Measurements from ENCODE around the gene VAV2. TPM values are rescaled to one million over a fixed set of nuclear protein-coding genes. Genes with fewer than 3 reads are reported as not detected.

The VAV2 gene
- total RNA-seq, 1 experiment from 2014 or later = 28.0 TPM

DNA sequence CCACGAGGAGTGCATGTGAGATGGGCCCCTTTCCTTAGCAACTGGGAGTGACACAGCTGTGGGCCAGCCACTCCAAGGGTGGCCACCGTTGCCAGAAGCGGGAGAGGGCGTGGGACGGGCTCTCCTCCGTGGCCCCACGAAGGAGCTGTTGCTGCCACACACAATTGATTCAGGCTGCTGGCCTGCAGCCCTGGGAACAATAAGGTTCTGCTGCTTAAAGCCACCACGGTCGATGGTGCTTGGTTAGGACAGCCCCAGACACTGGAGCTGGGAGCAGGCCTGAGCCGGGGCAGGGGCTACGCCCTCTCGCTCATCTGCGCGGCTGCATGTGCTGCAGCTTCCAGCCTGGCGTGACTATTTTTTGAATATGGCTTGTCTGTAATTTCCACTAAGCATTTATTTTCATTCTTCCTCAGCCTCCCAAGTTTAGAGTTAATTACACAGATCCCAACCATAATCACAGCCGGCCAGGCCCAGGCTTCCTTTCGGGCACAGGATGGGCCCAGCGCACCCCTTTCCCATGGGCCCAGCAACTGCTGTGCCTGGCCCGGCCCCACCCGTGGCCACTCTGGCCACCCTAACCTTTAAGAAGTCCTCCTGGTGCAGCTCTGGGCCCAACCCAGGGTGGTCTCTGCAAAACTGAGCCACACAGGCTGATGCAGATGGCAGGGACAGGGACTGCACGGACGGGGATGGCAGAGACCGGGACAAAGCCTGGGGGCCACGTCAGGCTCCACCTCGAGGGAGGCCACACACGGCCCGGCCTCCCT, 49.7 kb downstream of the VAV2 start:
- H3K4me3 ChIP-seq = no peak overlapping the region
- no peaks in the 10 kb centered on the region for H3K27me3 ChIP-seq
- DNase-seq = no peak
- peaks cover 8% of the 10 kb centered on the region; the same call in 1 of the 2 replicates for H3K4me1 ChIP-seq
- H3K27ac ChIP-seq = no peak overlapping the region
- no peaks in the 10 kb centered on the region for H3K9me3 ChIP-seq (replicated peaks)
- peaks cover 8% of the 10 kb centered on the region for H3K36me3 ChIP-seq

DNA sequence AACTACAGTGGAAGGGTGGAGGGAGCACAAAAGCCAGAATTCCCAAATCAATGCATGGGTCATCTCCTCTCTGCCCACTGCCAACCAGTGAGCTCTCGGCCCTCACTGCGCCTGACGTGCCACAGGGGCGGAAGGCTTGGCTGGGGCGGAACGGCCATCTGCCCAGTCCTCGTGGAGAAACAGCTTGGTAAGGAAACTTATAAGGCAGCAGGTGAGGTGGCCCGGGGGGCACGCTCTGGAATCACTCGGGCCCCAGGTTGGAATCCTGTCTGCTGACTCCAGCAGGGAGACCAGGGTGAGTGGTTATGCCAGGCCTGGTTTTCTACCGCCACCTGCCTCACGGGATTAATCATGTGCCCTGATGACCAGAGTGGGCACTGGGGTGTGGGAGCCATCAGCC, 52.3 kb downstream of the VAV2 start:
- no peak for DNase-seq
- Histone ChIP-seq H3K36me3 (peaks cover 6% of the 10 kb centered on the region; the same call in 1 of the 2 replicates), H3K27me3 (no peaks in the 10 kb centered on the region), H3K4me1 (peaks cover 29% of the 10 kb centered on the region), H3K27ac (no peak overlapping the region), H3K4me3 (no peak overlapping the region), H3K9me3 (replicated peaks) (no peaks in the 10 kb centered on the region)

DNA sequence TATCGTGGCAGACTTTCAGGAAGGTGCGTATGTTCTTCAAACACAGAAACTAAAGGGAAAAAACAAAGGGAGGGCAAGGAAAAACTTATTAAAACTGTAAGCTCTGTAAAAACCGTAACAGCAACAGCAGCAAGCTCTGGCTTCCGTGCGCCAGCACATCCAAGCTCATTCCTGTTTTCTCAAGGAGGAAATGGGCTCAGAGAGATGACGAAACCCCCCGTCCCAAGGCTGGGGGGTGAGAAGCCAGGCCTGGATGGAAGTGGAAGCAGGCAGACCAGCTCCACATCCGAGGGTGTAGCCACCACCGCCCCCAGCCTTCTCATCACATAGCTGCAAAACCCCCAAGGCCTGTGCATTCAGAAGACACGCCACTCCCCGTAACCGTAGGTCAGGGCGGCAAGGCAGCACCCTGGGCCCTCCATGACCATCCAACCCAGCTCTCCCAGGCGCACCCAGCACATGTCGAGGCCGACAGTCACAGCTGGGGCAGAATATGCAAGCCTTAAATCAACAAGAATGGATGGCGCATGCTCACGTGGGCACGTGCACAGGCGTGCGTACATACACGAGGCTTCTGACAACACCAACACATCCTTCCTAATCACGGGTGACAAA, 52.8 kb downstream of the VAV2 start:
- Histone ChIP-seq H3K36me3 (peaks cover 6% of the 10 kb centered on the region; the same call in 1 of the 2 replicates), H3K27ac (peak overlapping the region; percentile 13; the same call in 1 of the 2 replicates), H3K4me1 (peaks cover 32% of the 10 kb centered on the region), H3K9me3 (replicated peaks) (no peaks in the 10 kb centered on the region), H3K27me3 (no peaks in the 10 kb centered on the region), H3K4me3 (no peak overlapping the region)
- DNase-seq = no peak

DNA sequence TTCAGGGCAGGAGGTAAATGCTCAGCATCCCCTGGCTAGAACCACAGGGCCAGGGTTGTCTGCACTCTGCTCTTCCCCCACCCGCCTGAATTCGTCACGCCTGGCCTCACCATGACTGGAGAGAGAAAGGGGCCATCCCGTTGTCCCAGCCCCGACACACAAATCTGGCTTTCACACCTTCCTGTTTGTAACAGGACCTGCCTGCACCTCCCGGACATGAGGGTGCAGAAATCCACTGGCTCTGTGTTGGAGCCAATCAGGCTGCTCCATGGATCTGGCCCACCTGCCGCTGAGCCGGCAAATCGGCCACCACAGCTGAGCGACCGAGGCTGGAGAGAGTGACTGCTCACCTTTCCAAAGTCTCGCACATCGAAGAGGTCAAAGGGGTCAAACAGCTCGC, 53.4 kb downstream of the VAV2 start:
- Histone ChIP-seq H3K9me3 (replicated peaks) (no peaks in the 10 kb centered on the region), H3K4me3 (no peak overlapping the region), H3K27ac (peak overlapping the region; percentile 13; the same call in 1 of the 2 replicates), H3K36me3 (peaks cover 8% of the 10 kb centered on the region; the same call in 1 of the 2 replicates), H3K27me3 (no peaks in the 10 kb centered on the region), H3K4me1 (peaks cover 36% of the 10 kb centered on the region)
- peak; percentile 49 to 64 for DNase-seq

DNA sequence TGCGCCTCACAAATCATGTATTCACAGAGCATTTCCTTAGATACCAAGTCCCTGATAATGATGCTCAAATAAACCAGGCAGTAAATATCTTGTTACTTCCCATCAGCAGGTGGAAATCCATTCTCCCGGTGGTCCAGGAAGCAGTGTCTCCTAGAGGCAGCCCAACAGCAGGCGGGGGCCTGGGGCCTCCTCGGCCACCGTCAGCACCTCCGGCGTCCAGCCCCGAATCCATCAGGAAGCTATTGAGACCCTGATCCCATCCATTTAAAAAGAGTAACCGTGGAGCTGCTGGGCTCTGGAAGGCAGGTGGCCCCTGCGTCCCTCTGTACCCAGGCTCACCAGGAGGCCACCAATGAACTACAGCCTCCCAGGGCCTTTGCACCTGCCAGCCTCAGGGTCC, 54.0 kb downstream of the VAV2 start:
- H3K27ac ChIP-seq = no peak overlapping the region
- no peak overlapping the region for H3K4me3 ChIP-seq
- no peaks in the 10 kb centered on the region for H3K9me3 ChIP-seq (replicated peaks)
- peaks cover 8% of the 10 kb centered on the region for H3K36me3 ChIP-seq
- peaks cover 36% of the 10 kb centered on the region for H3K4me1 ChIP-seq
- no peak for DNase-seq
- no peaks in the 10 kb centered on the region for H3K27me3 ChIP-seq

DNA sequence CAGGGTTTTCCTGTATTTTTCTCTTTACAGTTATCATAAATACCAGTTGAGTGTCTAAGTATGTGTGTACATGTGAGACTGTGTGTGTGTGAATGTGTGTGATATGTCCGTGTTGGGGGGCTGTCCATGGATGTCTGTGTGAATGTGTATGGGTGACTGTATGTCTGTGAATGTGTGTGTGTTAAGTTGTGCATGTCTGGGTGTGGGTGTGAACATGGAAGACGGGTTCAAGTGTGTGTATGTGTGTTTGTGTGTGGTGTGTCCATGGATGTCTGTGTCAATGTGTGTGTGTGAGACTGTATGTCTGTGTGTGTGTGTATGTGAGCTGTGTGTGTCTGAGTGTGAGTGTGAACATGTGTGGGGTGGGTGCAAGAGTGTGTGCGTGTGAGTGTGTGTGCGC, 55.0 kb downstream of the VAV2 start:
- Histone ChIP-seq H3K4me1 (peaks cover 36% of the 10 kb centered on the region), H3K36me3 (peaks cover 12% of the 10 kb centered on the region), H3K27me3 (no peaks in the 10 kb centered on the region), H3K27ac (peak overlapping the region; percentile 75), H3K4me3 (no peak overlapping the region), H3K9me3 (replicated peaks) (no peaks in the 10 kb centered on the region)
- DNase-seq = no peak

DNA sequence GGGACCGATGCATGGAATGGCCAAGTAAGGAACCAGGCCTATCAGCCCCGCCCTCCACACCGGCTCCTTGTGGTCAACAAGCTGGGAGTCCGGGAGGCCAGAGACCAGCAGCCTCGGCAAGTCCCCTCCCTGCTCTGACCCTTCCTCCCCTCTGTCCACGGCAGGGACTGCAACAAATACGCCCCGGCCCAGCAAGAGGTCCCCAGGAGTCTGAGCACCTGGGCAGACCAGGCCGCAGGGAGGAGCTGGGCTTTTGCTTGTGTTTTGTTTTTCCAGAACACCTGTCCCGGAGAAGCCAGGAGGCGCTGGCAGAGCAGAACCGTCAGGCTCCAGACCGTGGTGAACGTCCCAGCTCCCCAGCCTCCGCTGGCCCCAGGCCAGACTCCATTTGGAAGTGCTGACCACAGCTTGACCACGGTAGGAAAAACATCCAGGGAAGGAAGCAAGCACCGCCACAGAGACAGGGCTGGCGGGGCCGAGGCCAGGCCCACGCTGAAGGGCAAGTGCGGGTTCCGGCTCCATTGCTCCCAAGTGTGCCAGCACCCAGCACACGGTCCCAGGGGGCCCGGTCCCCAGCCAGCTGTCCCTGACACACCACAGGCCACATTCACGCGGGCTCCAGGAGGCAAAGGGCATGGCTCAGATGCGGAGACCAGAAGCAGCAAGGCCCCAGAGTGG, 56.7 kb downstream of the VAV2 start:
- no peaks in the 10 kb centered on the region for H3K9me3 ChIP-seq (replicated peaks)
- H3K36me3 ChIP-seq = peaks cover 9% of the 10 kb centered on the region
- H3K4me1 ChIP-seq = peaks cover 36% of the 10 kb centered on the region
- H3K27me3 ChIP-seq = no peaks in the 10 kb centered on the region
- peak overlapping the region; percentile 75 for H3K27ac ChIP-seq
- H3K4me3 ChIP-seq = peak overlapping the region; percentile 20
- peak; percentile 92 to 94 for DNase-seq

DNA sequence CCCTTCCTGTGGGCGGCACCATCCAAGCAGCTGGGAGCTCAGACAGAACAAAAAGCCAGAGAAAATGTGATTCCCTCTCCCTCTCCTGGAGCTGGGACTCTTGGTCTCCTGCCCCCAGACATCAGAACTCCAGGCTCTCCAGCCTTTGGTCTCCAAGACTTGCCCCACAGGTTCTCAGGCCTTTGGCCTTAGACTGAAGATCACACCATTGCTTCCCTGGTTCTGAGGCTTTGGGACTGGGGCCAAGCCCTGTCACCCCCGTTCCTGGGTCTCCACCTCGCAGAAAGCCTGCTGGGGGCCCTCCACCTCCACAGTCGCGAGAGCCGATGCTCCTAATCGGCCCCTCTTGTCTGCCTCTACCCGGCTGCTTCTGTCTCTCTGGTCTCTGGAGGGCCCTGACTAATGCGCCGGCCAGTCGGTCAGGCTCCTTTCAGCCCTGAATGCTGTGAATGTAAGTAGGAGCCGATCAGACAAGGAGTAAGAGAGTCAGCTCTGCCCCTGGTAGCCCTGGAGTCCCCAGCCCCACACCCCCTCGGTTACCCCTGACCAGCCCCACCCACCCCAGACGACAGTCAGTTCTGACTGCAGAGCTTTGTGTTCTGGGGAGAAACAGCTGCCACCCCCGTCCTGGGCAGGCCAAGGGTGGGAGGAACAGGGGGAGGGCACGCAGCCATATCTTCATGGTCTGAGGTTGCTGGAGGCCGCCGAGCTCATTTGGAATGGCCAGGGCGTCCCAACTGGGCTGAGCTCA, 57.5 kb downstream of the VAV2 start:
- Histone ChIP-seq H3K27me3 (no peaks in the 10 kb centered on the region), H3K9me3 (replicated peaks) (no peaks in the 10 kb centered on the region), H3K4me1 (peaks cover 36% of the 10 kb centered on the region), H3K27ac (peak overlapping the region; percentile 75), H3K36me3 (peaks cover 9% of the 10 kb centered on the region), H3K4me3 (peak overlapping the region; percentile 20)
- peak; percentile 85 to 86 for DNase-seq

DNA sequence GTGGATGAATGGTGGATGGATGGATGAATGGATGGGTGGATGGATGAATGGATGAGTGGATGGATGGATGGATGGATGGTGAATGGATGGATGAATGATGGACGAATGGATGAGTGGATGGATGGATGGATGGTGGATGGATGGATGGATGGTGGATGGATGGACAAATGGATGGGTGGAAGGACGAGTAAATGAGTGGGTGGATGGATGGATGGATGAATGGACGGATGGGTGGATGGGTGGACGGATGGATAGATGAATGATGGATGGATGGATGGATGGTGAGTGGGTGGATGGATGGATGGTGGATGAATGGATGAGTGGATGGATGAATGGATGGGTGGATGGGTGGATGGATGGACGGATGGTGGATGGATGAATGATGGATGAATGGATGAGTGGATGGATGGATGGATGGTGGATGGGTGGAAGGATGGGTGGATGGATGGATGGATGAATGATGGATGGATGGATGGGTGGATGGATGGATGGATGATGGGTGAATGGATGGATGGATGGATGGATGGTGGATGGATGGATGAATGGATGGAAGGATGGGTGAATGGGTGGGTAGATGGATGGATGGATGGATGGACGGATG, 58.6 kb downstream of the VAV2 start:
- no peak overlapping the region for H3K27ac ChIP-seq
- H3K4me1 ChIP-seq = peaks cover 31% of the 10 kb centered on the region
- no peaks in the 10 kb centered on the region for H3K27me3 ChIP-seq
- H3K9me3 ChIP-seq (replicated peaks) = no peaks in the 10 kb centered on the region
- DNase-seq = no peak
- peaks cover 11% of the 10 kb centered on the region for H3K36me3 ChIP-seq
- H3K4me3 ChIP-seq = no peak overlapping the region

DNA sequence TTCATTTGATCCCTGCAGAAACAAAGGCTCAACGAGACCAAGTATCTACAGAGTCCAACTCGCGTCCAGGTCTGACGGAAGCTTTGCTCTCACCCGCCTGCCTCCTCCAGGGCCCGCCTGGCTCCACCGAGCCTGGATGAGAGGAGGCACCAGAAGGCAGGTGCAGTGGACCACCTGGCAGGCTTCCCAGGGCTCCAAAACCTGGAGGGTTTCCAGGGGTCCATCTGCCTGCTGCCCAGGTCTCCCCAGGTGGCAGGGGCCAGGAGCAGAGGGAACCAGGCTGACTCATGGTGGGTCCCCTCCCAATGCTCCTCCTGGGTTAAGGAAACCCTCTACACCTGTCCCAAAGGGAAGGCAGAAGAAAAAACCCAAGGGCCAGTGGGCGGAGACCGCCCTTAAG, 59.5 kb downstream of the VAV2 start:
- no peaks in the 10 kb centered on the region for H3K9me3 ChIP-seq (replicated peaks)
- H3K4me3 ChIP-seq = no peak overlapping the region
- peaks cover 28% of the 10 kb centered on the region for H3K4me1 ChIP-seq
- no peaks in the 10 kb centered on the region for H3K27me3 ChIP-seq
- no peak overlapping the region for H3K27ac ChIP-seq
- peaks cover 14% of the 10 kb centered on the region for H3K36me3 ChIP-seq
- DNase-seq = no peak

DNA sequence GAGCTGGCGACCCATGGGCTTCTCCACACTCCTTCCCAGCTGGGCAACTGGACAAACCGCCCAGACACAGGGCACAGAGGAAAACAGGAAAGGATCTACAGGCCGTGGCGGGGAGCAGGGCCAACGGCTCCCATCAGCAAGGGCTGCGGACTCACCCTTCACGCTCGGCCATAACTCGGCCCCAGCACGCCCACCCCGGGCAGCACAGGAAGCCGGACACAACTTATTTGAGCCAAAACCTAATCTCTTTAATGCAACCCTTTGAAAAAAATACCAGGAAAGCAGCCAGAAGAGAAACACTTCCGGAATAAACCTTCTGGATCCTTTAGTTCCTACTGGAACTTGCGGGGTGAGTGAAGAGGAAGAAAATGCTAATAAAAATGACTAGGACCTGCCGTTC, 59.9 kb downstream of the VAV2 start:
- H3K27ac ChIP-seq = no peak overlapping the region
- H3K27me3 ChIP-seq = no peaks in the 10 kb centered on the region
- H3K4me3 ChIP-seq = no peak overlapping the region
- H3K4me1 ChIP-seq = peaks cover 28% of the 10 kb centered on the region
- DNase-seq = no peak
- no peaks in the 10 kb centered on the region for H3K9me3 ChIP-seq (replicated peaks)
- H3K36me3 ChIP-seq = peaks cover 12% of the 10 kb centered on the region

DNA sequence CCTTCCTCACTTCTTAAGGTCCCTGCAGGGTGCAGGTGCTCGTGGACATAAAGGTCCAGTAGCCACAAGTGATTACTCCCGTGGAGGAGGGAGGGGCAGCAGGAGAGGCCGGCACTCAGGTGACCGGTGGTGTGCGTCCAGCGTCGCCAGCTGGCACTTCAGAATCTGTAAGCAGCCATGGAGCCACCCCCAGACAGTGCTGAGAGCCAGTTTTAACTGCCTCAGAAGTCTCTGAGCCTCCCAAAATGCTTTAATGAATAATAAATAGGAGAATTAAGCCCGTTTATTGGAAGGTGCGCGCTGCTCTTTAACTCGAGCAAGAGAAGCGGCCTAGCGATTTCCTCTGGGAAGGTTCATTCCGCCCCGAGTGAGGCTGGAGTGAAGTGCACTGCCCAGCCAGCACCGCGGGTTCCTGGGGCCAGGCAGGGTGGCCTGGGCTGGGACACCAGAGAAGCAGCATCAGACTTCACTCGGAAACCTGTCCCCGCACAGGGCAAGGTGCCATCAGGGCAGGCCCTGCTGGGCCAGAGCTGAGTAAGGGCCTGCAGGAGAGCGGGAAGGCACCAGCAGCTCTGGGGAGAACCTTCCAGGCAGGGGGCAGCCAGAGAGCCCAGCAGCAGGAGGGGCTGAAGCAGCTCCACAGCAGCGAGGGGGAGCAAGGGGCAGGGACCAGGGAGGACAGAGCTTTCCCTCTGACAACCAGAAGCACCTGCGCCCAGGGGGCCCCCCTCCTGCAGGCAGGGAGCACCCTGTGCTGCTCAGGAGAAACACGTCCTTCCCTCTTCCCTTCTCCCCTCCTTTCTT, 61.2 kb downstream of the VAV2 start:
- no peak for DNase-seq
- Histone ChIP-seq H3K27ac (no peak overlapping the region), H3K36me3 (peaks cover 12% of the 10 kb centered on the region), H3K27me3 (no peaks in the 10 kb centered on the region), H3K4me1 (peaks cover 15% of the 10 kb centered on the region), H3K9me3 (replicated peaks) (no peaks in the 10 kb centered on the region), H3K4me3 (no peak overlapping the region)

DNA sequence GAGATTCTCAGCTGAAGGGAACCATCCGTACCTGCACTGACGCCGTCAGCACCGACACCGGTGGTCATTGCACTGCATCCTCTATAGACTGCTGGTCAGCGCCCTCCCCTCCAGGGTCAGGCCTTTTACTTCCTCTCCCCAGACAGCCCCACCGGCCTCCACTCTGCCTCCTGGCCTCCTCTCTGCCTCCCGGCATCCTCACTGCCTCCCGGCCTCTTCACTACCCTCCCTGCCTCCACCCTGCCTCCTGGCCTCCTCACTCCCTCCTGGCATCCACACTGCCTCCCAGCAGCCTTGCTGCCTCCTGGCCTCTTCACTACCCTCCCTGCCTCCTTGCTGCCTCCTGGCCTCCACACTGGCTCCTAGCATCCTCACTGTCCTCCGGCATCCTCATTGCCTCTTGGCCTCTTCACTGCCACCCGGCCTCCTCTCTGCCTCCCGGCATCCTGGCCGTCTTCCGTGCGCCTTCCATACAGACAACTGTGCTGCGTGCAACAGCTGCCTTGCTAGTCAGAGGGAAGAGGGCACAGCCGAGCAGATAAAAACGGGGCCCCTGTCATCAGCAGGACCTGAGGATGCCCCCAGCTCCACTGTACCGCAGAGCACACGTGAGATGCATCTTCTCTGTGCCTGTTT, 62.0 kb downstream of the VAV2 start:
- peaks cover 12% of the 10 kb centered on the region for H3K36me3 ChIP-seq
- no peaks in the 10 kb centered on the region for H3K27me3 ChIP-seq
- no peak overlapping the region for H3K27ac ChIP-seq
- H3K4me3 ChIP-seq = no peak overlapping the region
- H3K9me3 ChIP-seq (replicated peaks) = no peaks in the 10 kb centered on the region
- no peak for DNase-seq
- peaks cover 10% of the 10 kb centered on the region for H3K4me1 ChIP-seq

Measured in SJCRH30 (cell line).